Cardiac septum (tissue), 1 donor: ENCODE results near the gene ZBED4. TPM values are rescaled to one million over a fixed set of nuclear protein-coding genes. Genes with fewer than 3 reads are reported as not detected.
"Not testable (repeated sequence)": the region's sequence is repeated elsewhere in the genome, so short reads cannot be mapped to it uniquely, and the experiment has no call there.

Experiments
- DNase-seq: peaks from one replicate; pipeline ENCODE4 v3.0.0-alpha.2; 2020; ENCODE audit warnings: low spot score
- intact Hi-C: fragments of 100-400 bp; cut with DNase I; formaldehyde crosslinking; loops from one replicate; pipeline ENCODE4 v1.14.0; 2022
- long read RNA-seq: library from polyadenylated mRNA; unstranded; transcript quantifications from one replicate; pipeline ENCODE4 v2.0.0, GENCODE V29; 2021
- total RNA-seq: library from RNA; stranded (reverse); fragmentation: NEBNext Ultra II Directional; extraction: Animal tissue kit (Norgen Biotek cat#: 25700); gene quantifications from one replicate; pipeline ENCODE4 v1.2.1, GENCODE V29; 2021
- donor health status: DM: no; HTN: no; CAD: no.

ZBED4 gene
- 6.2 TPM for total RNA-seq
- long read RNA-seq, partial matches to known transcripts = 0 of 11 reads
- long read RNA-seq, other reads (novel, unspliced or antisense) = 11 of 11 reads

- peak; percentile 99 for DNase-seq
- intact Hi-C loops = loop anchor here (2.0 kb wide), 2 partner anchors 26 to 66 kb away; partner anchors contain the start of genes ALG12, BRD1 and CRELD2
Measured at GRCh38 chr22:49852898-49853894, at the start of gene ZBED4. ZBED4 (plus strand) TSS chr22:49853844; CDS start chr22:49883663, 29,819 bp downstream.

- DNase-seq = no peak
- intact Hi-C loops = no loop called here
Measured at GRCh38 chr22:49807129-49807528, 46.5 kb upstream of the ZBED4 start.

GRCh38 chr22:49807780-49808708 lies 45.6 kb upstream of the ZBED4 start:
- intact Hi-C loops = no loop called here
- no peak for DNase-seq

GRCh38 chr22:49810363-49811019 lies 43.2 kb upstream of the ZBED4 start:
- intact Hi-C loops = no loop called here
- DNase-seq = no peak

GRCh38 chr22:49811020-49811791 lies 42.4 kb upstream of the ZBED4 start:
- intact Hi-C loops = no loop called here
- no peak for DNase-seq

GRCh38 chr22:49812838-49813237 lies 40.8 kb upstream of the ZBED4 start:
- DNase-seq = no peak
- intact Hi-C loops = no loop called here

- intact Hi-C loops = no loop called here
- no peak for DNase-seq
Measured at GRCh38 chr22:49814164-49814686, 39.4 kb upstream of the ZBED4 start.

GRCh38 chr22:49814856-49815255 lies 38.8 kb upstream of the ZBED4 start:
- no peak for DNase-seq
- intact Hi-C loops = no loop called here

- intact Hi-C loops = no loop called here
- DNase-seq = no peak
Measured at GRCh38 chr22:49815641-49816091, 38.0 kb upstream of the ZBED4 start.

GRCh38 chr22:49817359-49817758 lies 36.3 kb upstream of the ZBED4 start:
- DNase-seq = no peak
- intact Hi-C loops = no loop called here

- no peak for DNase-seq
- intact Hi-C loops = no loop called here
Measured at GRCh38 chr22:49820984-49821383, 32.7 kb upstream of the ZBED4 start.

- intact Hi-C loops, DNase-seq: not testable (repeated sequence)
Measured at GRCh38 chr22:49821741-49822140, 31.9 kb upstream of the ZBED4 start.

- DNase-seq = peak; percentile 46
- intact Hi-C loops = no loop called here
Measured at GRCh38 chr22:49823289-49824045, 30.2 kb upstream of the ZBED4 start.

GRCh38 chr22:49824185-49824925 lies 29.3 kb upstream of the ZBED4 start:
- intact Hi-C loops = no loop called here
- peak; percentile 66 for DNase-seq

- DNase-seq = peak; percentile 35
- intact Hi-C loops = loop anchor here (5.0 kb wide), 1 partner anchor 38 kb away; no protein-coding TSS in a partner anchor
Measured at GRCh38 chr22:49824936-49825335, 28.7 kb upstream of the ZBED4 start.

GRCh38 chr22:49825436-49825835 lies 28.2 kb upstream of the ZBED4 start:
- intact Hi-C loops = loop anchor here (5.0 kb wide), 1 partner anchor 38 kb away; no protein-coding TSS in a partner anchor
- DNase-seq = no peak
